Activated T-cell treated with anti-CD3 and anti-CD28 coated beads, Interleukin-2, amount 50 U/mL, for 1 hour (primary cell): ENCODE results near the gene SORCS3.

Experiments
- DNase-seq: peaks from one replicate; pipeline ENCODE4 v3.0.0-alpha.2; 2020

SORCS3 gene

DNA sequence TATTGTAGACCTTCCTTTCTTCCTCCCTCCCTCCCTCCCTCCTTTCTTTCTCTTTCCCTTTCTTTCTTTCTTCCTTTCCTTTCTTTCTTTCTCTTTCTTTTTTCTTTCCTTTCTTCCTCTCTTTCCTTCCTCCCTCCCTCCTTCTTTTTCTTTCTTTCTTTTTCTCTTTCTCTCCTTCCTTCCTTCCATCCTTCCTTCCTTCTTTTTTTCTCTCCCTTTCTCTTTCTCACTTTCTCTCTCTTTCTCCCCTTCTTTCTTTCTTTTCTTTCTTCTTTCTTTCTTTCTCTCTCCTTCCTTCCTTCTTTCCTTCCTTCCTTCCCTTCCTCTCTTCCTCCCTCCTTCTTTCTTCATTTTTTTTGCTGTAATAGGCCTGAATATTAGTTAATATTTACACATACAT lies 638.0 kb downstream of the SORCS3 start:
- DNase-seq = no peak

DNA sequence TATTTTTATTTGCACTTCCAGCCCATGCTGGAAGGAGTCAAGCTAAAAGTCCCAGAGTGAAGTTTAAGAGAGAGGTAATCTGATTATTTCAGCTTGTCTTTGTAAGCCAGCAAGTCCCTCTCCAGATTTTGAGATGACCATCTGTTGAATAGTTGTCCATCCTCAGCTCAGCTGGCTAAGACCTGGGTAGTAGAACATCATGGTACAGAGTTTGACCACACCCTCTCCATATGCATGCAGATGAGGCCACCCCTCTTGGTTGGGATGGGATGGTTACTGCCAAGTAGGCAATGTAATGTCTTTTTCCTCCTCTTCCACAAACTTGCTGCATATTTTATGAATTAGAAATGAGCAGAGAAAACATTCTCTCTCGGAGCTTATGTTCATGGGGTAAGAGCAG lies 639.8 kb downstream of the SORCS3 start:
- DNase-seq = no peak

DNA sequence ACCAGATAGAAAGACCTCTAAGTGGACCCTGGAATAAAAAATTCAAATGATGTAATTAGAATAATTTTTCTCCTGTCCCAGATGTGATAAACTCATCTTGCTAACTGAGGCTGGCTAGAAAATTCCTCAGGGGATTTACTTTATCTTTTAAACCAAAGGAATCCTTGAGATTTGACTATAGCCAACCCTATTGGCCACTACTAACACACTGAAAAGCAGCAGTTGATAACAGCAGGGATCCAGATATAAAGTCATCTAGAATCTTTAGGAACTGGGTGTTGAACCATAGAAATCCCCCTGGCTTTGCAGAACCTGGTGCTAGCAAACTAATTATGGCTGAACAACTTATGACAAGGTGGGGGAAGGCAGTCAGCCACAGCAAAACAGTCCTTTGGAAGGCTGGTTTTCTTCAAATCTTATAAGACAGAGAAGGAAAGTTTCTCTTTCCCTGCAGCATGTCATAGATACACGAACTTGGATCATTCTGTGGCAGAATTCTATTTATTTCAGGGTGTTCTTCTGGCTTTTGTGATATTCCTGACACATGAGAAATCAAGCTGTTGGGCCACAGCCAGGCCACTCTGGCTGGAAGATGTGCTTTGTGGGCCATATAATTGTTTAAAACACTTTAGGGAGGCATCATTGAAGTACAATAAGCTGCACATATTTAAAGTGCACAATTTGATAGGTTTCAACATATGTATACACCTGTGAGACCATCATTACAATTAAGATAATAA lies 643.6 kb downstream of the SORCS3 start:
- DNase-seq = no peak

DNA sequence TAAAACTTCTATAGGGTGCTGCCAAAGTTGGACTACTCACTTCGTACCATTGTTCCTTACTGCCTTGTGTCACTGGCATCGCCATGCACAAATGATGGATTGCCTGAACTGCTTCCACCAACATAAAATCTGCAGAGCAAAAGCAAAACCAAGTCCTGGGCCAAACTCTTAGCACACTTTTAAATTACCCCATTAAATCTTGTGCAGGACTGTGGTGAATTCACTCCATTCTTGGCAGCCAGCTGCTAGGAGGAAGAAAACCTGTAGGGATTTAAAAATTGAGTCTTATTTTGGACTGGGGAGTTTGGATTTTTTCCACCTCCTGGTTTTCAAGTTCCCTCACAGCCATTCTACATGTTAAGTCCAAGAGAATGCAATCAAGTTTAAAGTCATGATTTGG lies 646.9 kb downstream of the SORCS3 start:
- DNase-seq = no peak

DNA sequence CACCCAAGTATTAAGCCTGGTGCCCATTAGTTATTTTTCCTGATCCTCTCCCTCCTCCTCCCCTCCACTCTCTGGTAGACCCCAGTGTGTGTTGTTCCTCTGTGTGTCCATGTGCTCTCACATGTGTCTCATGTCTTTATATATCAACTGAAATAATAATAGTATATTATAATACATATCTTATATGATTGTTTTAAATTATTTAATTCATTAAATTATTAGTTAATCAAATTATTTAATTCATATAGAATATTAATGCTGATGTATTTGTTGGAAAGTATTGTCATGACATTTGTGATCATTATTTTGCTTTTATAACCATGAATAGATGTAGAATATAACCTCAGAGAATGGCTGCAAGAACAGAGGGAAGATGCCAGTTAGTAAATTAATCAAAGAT lies 647.5 kb downstream of the SORCS3 start:
- DNase-seq = no peak

DNA sequence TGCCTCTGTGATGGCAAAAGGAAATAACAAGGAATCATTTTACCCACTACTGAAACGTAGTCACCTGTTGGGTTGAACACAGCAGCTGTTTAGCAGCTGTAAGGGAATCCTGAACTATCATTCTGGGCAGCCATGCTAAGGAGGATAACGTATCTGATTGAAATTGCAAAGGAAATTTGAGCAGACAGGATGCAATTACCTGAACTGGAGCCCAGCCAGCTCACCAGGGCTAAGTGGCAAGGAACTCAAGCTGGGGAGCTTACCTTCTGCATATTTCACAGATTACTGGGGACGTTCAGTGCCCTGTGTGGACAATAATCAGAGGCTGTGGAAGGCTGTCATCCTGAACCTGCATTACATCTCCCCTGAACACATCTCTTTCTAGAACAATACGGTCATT lies 650.5 kb downstream of the SORCS3 start:
- no peak for DNase-seq

DNA sequence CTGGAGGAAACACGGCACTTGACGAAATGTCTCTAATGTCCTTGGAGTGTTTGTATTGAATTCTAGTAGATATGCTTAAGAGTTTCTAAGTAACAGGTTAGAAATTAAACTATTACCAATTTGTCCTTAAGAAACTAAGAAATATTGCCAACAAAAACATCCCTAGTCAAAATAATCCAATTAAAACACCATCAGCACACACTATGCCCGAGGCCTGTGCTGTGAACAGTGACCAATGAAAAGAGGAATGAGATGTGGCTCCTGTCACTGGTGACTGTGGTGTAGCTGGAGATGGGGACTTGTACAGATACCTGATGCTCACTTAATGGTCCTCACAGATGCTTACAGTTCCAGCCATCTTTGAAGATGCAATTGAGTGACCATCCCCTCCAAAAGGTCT lies 651.1 kb downstream of the SORCS3 start:
- DNase-seq = no peak
